HG03575 (cell line): Measurements from ENCODE around the gene PDPN.

ENCODE experiments used
- ATAC-seq: cut with Tn5 transposase; IDR thresholded peaks from one replicate; pipeline ENCODE4 v1.9.1; 2021; ENCODE audit not compliant: unreplicated experiment, insufficient number of reproducible peaks, low FRiP score; ENCODE audit errors: extremely low read depth

PDPN gene

DNA sequence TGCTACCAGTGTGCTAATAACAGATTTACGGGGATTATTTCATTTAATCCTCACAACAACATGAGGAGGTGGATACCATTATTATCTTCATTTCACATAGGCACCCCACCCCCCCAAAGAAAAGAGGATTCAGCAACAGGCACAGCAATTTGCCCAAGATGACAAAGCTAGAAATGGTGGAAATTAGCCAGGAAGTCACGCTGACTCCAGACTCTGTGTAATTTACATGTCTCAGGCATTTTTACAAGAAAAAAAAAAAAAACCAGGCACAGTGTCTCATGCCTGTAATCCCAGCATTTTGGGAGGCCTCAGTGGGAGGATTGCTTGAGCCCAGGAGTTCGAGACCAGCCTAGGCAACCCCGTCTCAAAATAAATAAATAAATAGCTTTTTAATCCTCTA lies 78.9 kb downstream of the PDPN start:
- no peak for ATAC-seq

DNA sequence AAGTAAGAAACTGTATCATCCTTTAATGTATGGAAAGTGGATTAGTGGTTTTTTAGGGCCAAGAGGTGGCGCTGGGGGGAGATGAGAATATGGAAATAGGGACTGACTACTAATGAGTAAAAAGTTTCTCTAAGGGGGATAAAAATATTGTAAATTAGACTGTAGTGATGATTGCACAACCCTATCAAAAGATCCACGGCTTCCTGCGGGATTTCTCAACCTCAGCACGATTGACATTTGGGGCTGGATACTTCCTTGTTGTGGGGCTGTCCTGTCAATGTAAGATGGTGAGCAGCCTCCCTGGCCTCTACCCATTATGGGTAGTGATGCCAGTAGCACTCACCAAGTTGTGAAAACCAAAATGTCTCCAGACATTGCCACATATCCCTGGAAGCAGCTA lies 80.3 kb downstream of the PDPN start:
- no peak for ATAC-seq

DNA sequence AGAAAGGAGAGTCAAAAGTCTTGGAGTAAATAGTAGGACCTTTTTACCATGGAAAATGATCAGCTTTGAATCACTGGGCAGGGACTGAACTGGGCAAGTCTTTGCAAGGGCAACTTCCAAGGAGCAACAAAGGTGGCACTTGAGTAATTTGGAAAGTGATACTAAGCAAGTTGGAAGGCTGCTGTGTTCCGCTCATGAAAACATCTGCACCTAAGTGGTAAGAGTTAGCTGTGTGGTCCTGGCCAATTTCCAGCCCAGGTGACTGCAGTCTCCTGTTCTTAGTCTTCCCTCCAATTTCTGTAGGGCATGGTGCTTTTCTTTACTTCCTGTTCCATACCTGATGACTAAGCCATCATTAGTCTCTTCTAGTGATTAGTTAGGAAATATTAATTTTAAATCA lies 80.8 kb downstream of the PDPN start:
- ATAC-seq: no peak

DNA sequence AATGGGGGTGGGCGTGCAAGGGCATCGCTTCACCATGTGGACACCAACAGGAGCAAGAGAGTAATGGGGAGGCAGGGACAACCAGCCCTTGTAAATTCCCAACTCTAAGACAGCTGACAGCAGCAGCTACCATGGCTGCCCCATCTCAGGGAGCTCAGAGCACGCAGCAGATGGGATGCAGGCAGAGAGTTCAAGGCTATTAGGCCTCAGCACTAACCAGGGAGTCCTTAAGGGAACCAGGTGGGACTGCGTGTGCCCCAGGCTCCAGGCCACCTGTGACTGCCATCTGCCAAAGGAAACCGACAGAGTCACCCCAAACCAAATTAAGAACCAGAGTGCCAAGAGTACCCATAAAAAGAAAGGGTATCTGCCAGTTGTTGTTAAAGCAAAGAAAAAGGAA lies 82.7 kb downstream of the PDPN start:
- ATAC-seq: no peak
